Measurements from ENCODE around the gene APOBEC3B. TPM values are rescaled to one million over a fixed set of nuclear protein-coding genes. Genes with fewer than 3 reads are reported as not detected.
"Not testable (repeated sequence)": the region's sequence is repeated elsewhere in the genome, so short reads cannot be mapped to it uniquely, and the experiment has no call there.

The APOBEC3B gene
- total and polyA plus RNA-seq, 2 donors from 2014 or later, result 1.0 to 2.7 TPM

DNA sequence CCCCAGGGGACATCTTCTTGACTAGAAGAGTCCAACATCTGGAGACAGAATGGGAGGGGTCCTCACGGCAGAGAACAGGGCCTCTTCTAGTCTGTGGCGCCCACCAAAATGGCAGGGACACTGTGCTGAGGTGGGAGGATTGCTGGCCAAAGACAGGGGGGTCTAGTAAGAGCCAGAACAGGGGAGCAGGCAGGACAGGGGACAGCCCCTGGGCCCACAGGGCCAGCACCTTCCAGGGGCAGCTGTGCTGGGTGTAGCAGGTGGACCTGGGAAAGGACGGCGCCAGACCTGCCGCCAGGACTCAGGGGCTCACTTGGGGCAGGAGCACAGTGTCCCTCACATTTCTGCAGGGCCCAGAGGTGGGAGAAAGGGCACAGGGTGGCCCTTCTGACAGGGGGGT lies 25.6 kb upstream of the APOBEC3B start:
- DNase-seq (peak in 1 of 5 donors; percentile 64), FAIRE-seq (no peak)
- TF ChIP-seq, protein P1, sequence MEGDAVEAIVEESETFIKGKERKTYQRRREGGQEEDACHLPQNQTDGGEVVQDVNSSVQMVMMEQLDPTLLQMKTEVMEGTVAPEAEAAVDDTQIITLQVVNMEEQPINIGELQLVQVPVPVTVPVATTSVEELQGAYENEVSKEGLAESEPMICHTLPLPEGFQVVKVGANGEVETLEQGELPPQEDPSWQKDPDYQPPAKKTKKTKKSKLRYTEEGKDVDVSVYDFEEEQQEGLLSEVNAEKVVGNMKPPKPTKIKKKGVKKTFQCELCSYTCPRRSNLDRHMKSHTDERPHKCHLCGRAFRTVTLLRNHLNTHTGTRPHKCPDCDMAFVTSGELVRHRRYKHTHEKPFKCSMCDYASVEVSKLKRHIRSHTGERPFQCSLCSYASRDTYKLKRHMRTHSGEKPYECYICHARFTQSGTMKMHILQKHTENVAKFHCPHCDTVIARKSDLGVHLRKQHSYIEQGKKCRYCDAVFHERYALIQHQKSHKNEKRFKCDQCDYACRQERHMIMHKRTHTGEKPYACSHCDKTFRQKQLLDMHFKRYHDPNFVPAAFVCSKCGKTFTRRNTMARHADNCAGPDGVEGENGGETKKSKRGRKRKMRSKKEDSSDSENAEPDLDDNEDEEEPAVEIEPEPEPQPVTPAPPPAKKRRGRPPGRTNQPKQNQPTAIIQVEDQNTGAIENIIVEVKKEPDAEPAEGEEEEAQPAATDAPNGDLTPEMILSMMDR (IDR thresholded peaks at IDR 0.05; ENCODE audit: borderline replicate concordance, extremely low read depth, insufficient read depth), result no peak
- H3K9me3 ChIP-seq (ENCODE audit: control insufficient read depth in 2 of 3, insufficient read depth in 1 of 3, low read length in 3 of 3), result no peaks in the 10 kb centered on the region
- H3K27ac ChIP-seq (ENCODE audit: low read depth in 2 of 2, low read length in 2 of 2), result no peak overlapping the region
- no peaks in the 10 kb centered on the region for H3K36me3 ChIP-seq (ENCODE audit: control insufficient read depth in 2 of 3, insufficient read depth in 3 of 3, low read length in 3 of 3)
- no peak overlapping the region for H3K9ac ChIP-seq (ENCODE audit: low read length in 3 of 3)
- intact Hi-C loops (cut with DNase I), result no loop called here
- no peak overlapping the region for H3K4me3 ChIP-seq (ENCODE audit: low read length in 3 of 3)
- no peaks in the 10 kb centered on the region for H3K4me1 ChIP-seq (ENCODE audit: control insufficient read depth in 2 of 3, insufficient read depth in 2 of 3, low read depth in 1 of 3, low read length in 3 of 3)
- no peaks in the 10 kb centered on the region for H3K27me3 ChIP-seq (ENCODE audit: control insufficient read depth, insufficient read depth, low read length)

DNA sequence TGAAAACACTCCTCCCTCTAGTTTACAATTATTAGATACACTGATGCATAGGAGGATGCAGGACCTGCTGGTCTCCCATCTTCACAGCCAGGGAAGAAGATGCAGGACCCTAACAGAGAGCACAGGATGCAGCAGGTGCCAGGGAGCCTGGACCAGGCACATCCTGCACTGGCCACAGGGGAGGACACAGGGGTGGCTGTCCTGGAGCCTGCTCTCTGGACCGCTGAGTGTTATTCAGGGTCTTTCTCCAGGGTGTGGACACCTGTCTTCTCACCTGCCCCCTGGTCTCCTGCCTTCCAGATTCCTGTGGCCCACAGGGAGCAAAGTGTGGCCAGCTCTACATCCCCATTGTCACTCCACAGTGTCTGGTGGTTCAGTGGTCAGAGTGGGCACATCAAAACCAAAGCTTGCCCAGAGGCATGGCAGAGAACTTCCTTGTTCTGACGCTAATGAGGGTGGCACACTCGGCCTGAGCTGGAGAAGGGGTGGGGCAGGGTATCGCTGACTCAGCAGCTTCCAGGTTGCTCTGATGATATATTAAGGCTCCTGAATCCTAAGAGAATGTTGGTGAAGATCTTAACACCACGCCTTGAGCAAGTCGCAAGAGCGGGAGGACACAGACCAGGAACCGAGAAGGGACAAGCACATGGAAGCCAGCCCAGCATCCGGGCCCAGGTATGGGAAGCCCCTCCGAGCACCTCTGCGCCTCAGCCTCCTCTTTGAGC lies 24.9 kb upstream of the APOBEC3B start, which contains the start of gene APOBEC3A:
APOBEC3A (plus strand) TSS at position 564 of the 725 bp plus-strand sequence; CDS start at position 647, 83 bp downstream.
- H3K27me3 ChIP-seq (ENCODE audit: control insufficient read depth, insufficient read depth, low read length), result no peaks in the 10 kb centered on the region
- no peaks in the 10 kb centered on the region for H3K4me1 ChIP-seq (ENCODE audit: control insufficient read depth in 2 of 3, insufficient read depth in 2 of 3, low read depth in 1 of 3, low read length in 3 of 3)
- no peak within 1 kb of the TSS for H3K4me3 ChIP-seq (ENCODE audit: low read length in 3 of 3)
- intact Hi-C loops (cut with DNase I), result no loop called here
- H3K27ac ChIP-seq (ENCODE audit: low read depth in 2 of 2, low read length in 2 of 2), result no peak within 1 kb of the TSS
- TF ChIP-seq, protein P1 (IDR thresholded peaks at IDR 0.05; ENCODE audit: borderline replicate concordance, extremely low read depth, insufficient read depth), result no peak
- no peaks in the 10 kb centered on the region for H3K9me3 ChIP-seq (ENCODE audit: control insufficient read depth in 2 of 3, insufficient read depth in 1 of 3, low read length in 3 of 3)
- peak in 1 of 5 donors; percentile 77 for DNase-seq
- H3K9ac ChIP-seq (ENCODE audit: low read length in 3 of 3), result no peak within 1 kb of the TSS
- no peaks in the 10 kb centered on the region for H3K36me3 ChIP-seq (ENCODE audit: control insufficient read depth in 2 of 3, insufficient read depth in 3 of 3, low read length in 3 of 3)
- no peak for FAIRE-seq

DNA sequence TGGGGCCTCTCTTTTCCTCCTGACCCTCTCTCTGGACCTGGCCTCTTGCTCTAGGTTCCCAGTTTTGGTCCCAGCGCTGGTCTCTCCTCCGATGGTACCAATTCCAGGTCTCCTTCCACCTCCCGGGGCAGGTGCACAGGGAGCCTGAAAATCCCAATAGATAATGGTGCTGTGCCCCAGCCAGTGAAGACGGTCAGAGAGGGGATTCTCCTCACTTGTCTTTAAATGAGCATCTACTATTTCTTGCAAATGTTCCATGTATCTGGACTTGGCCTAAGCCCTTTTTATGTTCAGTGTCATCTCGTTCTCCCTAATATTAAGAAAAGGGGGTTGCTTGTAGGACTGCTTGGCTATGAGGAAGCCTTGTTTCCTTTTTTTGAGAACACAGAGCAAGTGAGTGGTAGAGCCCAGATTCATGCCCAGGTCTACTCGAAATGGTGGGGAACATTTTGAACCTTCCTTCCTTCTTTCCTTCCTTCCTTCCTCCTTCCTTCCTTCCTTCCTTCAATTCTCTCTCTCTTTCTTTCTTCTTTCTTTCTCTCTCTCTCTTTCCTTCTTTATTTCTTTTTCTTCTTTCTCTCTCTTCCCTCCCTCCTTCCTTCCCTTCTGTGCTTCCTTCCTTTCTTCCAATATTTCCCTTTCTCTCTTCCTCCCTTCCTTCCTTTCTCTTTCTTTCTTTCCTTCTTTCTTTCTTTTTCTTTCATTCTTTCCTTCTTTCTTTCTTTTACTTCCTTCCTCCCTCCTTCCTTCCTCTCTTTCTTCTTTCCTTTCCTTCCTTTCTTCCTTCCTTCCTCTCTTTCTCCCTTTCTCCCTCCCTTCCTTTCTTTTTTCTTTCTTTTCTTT lies 24.1 kb upstream of the APOBEC3B start:
- no peaks in the 10 kb centered on the region for H3K9me3 ChIP-seq (ENCODE audit: control insufficient read depth in 2 of 3, insufficient read depth in 1 of 3, low read length in 3 of 3)
- FAIRE-seq (no peak), DNase-seq (no peak)
- H3K4me3 ChIP-seq (ENCODE audit: low read length in 3 of 3), result no peak overlapping the region
- no peak overlapping the region for H3K9ac ChIP-seq (ENCODE audit: low read length in 3 of 3)
- H3K36me3 ChIP-seq (ENCODE audit: control insufficient read depth in 2 of 3, insufficient read depth in 3 of 3, low read length in 3 of 3), result no peaks in the 10 kb centered on the region
- TF ChIP-seq, protein P1 (IDR thresholded peaks at IDR 0.05; ENCODE audit: borderline replicate concordance, extremely low read depth, insufficient read depth), result no peak
- no peaks in the 10 kb centered on the region for H3K4me1 ChIP-seq (ENCODE audit: control insufficient read depth in 2 of 3, insufficient read depth in 2 of 3, low read depth in 1 of 3, low read length in 3 of 3)
- H3K27ac ChIP-seq (ENCODE audit: low read depth in 2 of 2, low read length in 2 of 2), result no peak overlapping the region
- intact Hi-C loops (cut with DNase I), result no loop called here
- no peaks in the 10 kb centered on the region for H3K27me3 ChIP-seq (ENCODE audit: control insufficient read depth, insufficient read depth, low read length)

DNA sequence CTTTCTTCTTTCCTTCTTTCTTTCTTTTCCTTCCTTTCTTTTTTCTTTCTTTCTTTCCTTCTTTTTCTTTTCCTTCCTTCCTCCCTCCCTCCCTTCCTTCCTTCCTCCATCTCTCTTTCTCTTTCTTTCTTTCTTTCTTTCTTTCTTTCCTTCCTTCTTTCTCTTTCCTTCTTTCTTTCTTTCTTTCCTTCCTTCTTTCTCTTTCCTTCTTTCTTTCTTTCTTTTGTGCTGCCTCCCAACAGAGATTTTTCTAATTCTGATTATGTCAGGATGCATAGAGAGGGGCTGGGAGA lies 23.6 kb upstream of the APOBEC3B start:
- H3K9me3 ChIP-seq (ENCODE audit: control insufficient read depth in 2 of 3, insufficient read depth in 1 of 3, low read length in 3 of 3); H3K9ac ChIP-seq (ENCODE audit: low read length in 3 of 3); H3K36me3 ChIP-seq (ENCODE audit: control insufficient read depth in 2 of 3, insufficient read depth in 3 of 3, low read length in 3 of 3); FAIRE-seq; H3K4me3 ChIP-seq (ENCODE audit: low read length in 3 of 3); H3K27ac ChIP-seq (ENCODE audit: low read depth in 2 of 2, low read length in 2 of 2); H3K4me1 ChIP-seq (ENCODE audit: control insufficient read depth in 2 of 3, insufficient read depth in 2 of 3, low read depth in 1 of 3, low read length in 3 of 3); DNase-seq; intact Hi-C loops (cut with DNase I); H3K27me3 ChIP-seq (ENCODE audit: control insufficient read depth, insufficient read depth, low read length): not testable (repeated sequence)
